Endodermal cell (in vitro differentiated cells): ENCODE measurements around the gene TSPAN18. TPM values are rescaled to one million over a fixed set of nuclear protein-coding genes. Genes with fewer than 3 reads are reported as not detected.
A peak's percentile ranks its signal among the peaks of the same experiment; 100 is the strongest.

Experiments used
- DNase-seq: peaks from one replicate; pipeline ENCODE4 v3.0.0-alpha.2; 2017
- H3K27ac ChIP-seq: 2 replicates; pipeline ENCODE4 v1.5.1; 2013; ENCODE audit warnings: mild to moderate bottlenecking, low read depth, low read length, moderate library complexity
- H3K27me3 ChIP-seq: 2 replicates; pipeline ENCODE4 v1.6.1; 2013; ENCODE audit warnings: mild to moderate bottlenecking, low read length, moderate library complexity; ENCODE audit not compliant: insufficient read depth, control insufficient read depth, poor library complexity, severe bottlenecking
- H3K36me3 ChIP-seq: 2 replicates; pipeline ENCODE4 v1.7.0; 2013; ENCODE audit warnings: mild to moderate bottlenecking, low read length, moderate library complexity; ENCODE audit not compliant: control insufficient read depth, insufficient read depth
- H3K4me1 ChIP-seq: one replicate; pipeline ENCODE4 v1.7.0; 2013; ENCODE audit warnings: low read length; ENCODE audit not compliant: control insufficient read depth, insufficient read depth
- H3K4me3 ChIP-seq: 2 replicates; pipeline ENCODE4 v1.5.1; 2013; ENCODE audit warnings: mild to moderate bottlenecking, low read length, moderate library complexity
- H3K9ac ChIP-seq: 2 replicates; pipeline ENCODE4 v1.6.1; 2013; ENCODE audit warnings: mild to moderate bottlenecking, low read length, moderate library complexity; ENCODE audit not compliant: poor library complexity, severe bottlenecking; ENCODE audit errors: extremely low read depth
- H3K9me3 ChIP-seq: 2 replicates; pipeline ENCODE4 v1.6.1; 2013; ENCODE audit warnings: mild to moderate bottlenecking, low read length, moderate library complexity; ENCODE audit not compliant: control insufficient read depth
- H3K27ac Mint-ChIP-seq: 2 replicates; pipeline ENCODE4 v1.8.0; 2020; ENCODE audit warnings: mixed read lengths
- H3K27me3 Mint-ChIP-seq: 2 replicates; pipeline ENCODE4 v1.8.0; 2021; ENCODE audit warnings: mild to moderate bottlenecking, mixed read lengths; ENCODE audit not compliant: insufficient read depth
- H3K36me3 Mint-ChIP-seq: 2 replicates; pipeline ENCODE4 v1.8.0; 2020; ENCODE audit warnings: low read depth, mixed read lengths
- H3K4me1 Mint-ChIP-seq: 2 replicates; pipeline ENCODE4 v1.8.0; 2020; ENCODE audit warnings: mixed read lengths
- H3K4me3 Mint-ChIP-seq: 2 replicates; pipeline ENCODE4 v1.8.0; 2020; ENCODE audit warnings: mild to moderate bottlenecking, moderate library complexity, mixed read lengths
- H3K9me3 Mint-ChIP-seq: 2 replicates; pipeline ENCODE4 v1.8.0; 2020; ENCODE audit warnings: mild to moderate bottlenecking, mixed read lengths
- CTCF ChIP-seq: fragments of 200-600 bp; sonication (generic); conservative IDR thresholded peaks from 2 replicates; pipeline ENCODE4 v1.5.0; 2021; ENCODE audit warnings: antibody characterized with exemption, mild to moderate bottlenecking
- WGBS, 2 experiments: methylation state at CpG; one replicate each; pipeline versions ENCODE4 v1.1.5 to v1.1.7; 2013; ENCODE audit warnings: missing lambda C conversion rate in 2 of 2, mixed read lengths in 1 of 2; ENCODE audit not compliant: insufficient coverage in 1 of 2, insufficient read length in 1 of 2; 5-methylcytosine and 5-hydroxymethylcytosine counted together
- total RNA-seq, 2 donors: library from RNA; stranded (reverse); fragmentation: NEBNext Ultra II Directional in 1 of 2; extraction: Animal tissue kit (Norgen Biotek cat#: 25700) in 1 of 2; gene quantifications; 2 replicates in 1 of 2; 3 replicates in 1 of 2; pipeline ENCODE4 v1.2.1, GENCODE V29; 2021

Gene TSPAN18
- total RNA-seq, 2 donors from 2014 or later = 28.0 to 28.7 TPM

GRCh38 chr11:44728491-44728910, 1.7 kb downstream of the TSPAN18 start:
- DNase-seq = peak; percentile 81
- H3K4me3 Mint-ChIP-seq = peak overlapping the region; percentile 70
- peaks cover 50% of the 10 kb centered on the region for H3K27me3 Mint-ChIP-seq
- Histone ChIP-seq H3K4me1 (no peaks in the 10 kb centered on the region), H3K9ac (peak overlapping the region; percentile 35), H3K27ac (peak overlapping the region; percentile 1), H3K36me3 (no peaks in the 10 kb centered on the region), H3K4me3 (peak overlapping the region; percentile 80), H3K9me3 (no peaks in the 10 kb centered on the region), H3K27me3 (no peaks in the 10 kb centered on the region)
- no peak for TF ChIP-seq CTCF
- peak overlapping the region; percentile 16 for H3K27ac Mint-ChIP-seq
- 23% methylated on average over 6 of the region's 6 CpGs; no CpG with 5 or more reads in 1 of the 2 experiments for WGBS, 2 experiments
- peaks cover 6% of the 10 kb centered on the region for H3K9me3 Mint-ChIP-seq
- H3K36me3 Mint-ChIP-seq = peaks cover 3% of the 10 kb centered on the region
- H3K4me1 Mint-ChIP-seq = peaks cover 29% of the 10 kb centered on the region

- peak overlapping the region; percentile 80 for H3K4me3 ChIP-seq
- H3K27me3 Mint-ChIP-seq = peaks cover 48% of the 10 kb centered on the region
Measured at GRCh38 chr11:44729063-44729462, 2.3 kb downstream of the TSPAN18 start.

GRCh38 chr11:44729713-44730112, 3.0 kb downstream of the TSPAN18 start:
- Mint-ChIP-seq H3K4me1 (peaks cover 32% of the 10 kb centered on the region), H3K4me3 (no peak overlapping the region), H3K27ac (no peak overlapping the region), H3K9me3 (peaks cover 6% of the 10 kb centered on the region), H3K27me3 (peaks cover 46% of the 10 kb centered on the region), H3K36me3 (peaks cover 3% of the 10 kb centered on the region)
- no peaks in the 10 kb centered on the region for H3K36me3 ChIP-seq
- no peak overlapping the region for H3K4me3 ChIP-seq
- no peak for DNase-seq
- 75 to 89% methylated on average over 3 of the region's 3 CpGs for whole genome bisulfite sequencing, 2 experiments
- no peaks in the 10 kb centered on the region for H3K4me1 ChIP-seq
- no peaks in the 10 kb centered on the region for H3K9me3 ChIP-seq
- H3K9ac ChIP-seq = no peak overlapping the region
- no peaks in the 10 kb centered on the region for H3K27me3 ChIP-seq
- H3K27ac ChIP-seq = no peak overlapping the region
- no peak for TF ChIP-seq CTCF

More at GRCh38 chr11:44729063-44729462, 2.3 kb downstream of the TSPAN18 start:
- Histone ChIP-seq H3K9ac (no peak overlapping the region), H3K27ac (peak overlapping the region; percentile 1), H3K4me1 (no peaks in the 10 kb centered on the region), H3K27me3 (no peaks in the 10 kb centered on the region), H3K9me3 (no peaks in the 10 kb centered on the region), H3K36me3 (no peaks in the 10 kb centered on the region)
- Mint-ChIP-seq H3K36me3 (peaks cover 3% of the 10 kb centered on the region), H3K4me1 (peaks cover 32% of the 10 kb centered on the region), H3K27ac (no peak overlapping the region), H3K9me3 (peaks cover 6% of the 10 kb centered on the region), H3K4me3 (no peak overlapping the region)
- peak; percentile 68 for DNase-seq
- no CpG with 5 or more reads among the region's 2 CpGs for WGBS, 2 experiments
- no peak for TF ChIP-seq CTCF
